K562 (cell line): ENCODE data around the gene MRRF. TPM values are rescaled to one million over a fixed set of nuclear protein-coding genes. Genes with fewer than 3 reads are reported as not detected.

ENCODE experiments used
- ATAC-seq: fragments of 200-7000 bp; cut with Tn5 transposase; 3 replicates; pipeline ENCODE4 v1.9.1; 2020; ENCODE audit warnings: moderate library complexity
- BruUV-seq: library from RNA; stranded (reverse); fragments of 400-500 nt; replicated peaks from 2 replicates; lab custom pipeline; 2021; lab: Mats Ljungman, UMichigan
- CTCF ChIA-PET: fragments of 300-600 bp; formaldehyde crosslinking; extraction: SDS; loops from one replicate; lab custom pipeline; 2021; ENCODE audit warnings: low intra/inter-chr PET ratio; lab: Yijun Ruan, JAX
- POLR2A ChIA-PET: fragments of 300-600, 350-650 bp; sonication (Branson Sonifier 250); formaldehyde crosslinking; extraction: SDS; loops from one replicate; lab custom pipeline; 2021; ENCODE audit warnings: antibody characterized with exemption, inconsistent platforms; lab: Yijun Ruan, JAX
- DNase-seq, 4 experiments: peaks; one replicate each; pipeline versions ENCODE4 v3.0.0 to v3.0.0-alpha.2; 2011 to 2018; ENCODE audit warnings: low spot score in 3 of 4, mixed read lengths in 3 of 4; ENCODE audit errors: extremely low read depth in 1 of 4
- FAIRE-seq: peaks from 2 replicates; lab custom pipeline; 2011; peaks lifted over from hg19 to GRCh38; lab: Jason Lieb, UNC
- H2AFZ ChIP-seq: 2 replicates; pipeline ENCODE4 v1.6.0; 2011; ENCODE audit warnings: low read depth, low read length, control low read depth, inconsistent platforms
- H3K27ac ChIP-seq: fragments of 200-600 bp; 3 replicates; pipeline ENCODE4 v1.8.0; 2011; ENCODE audit warnings: low read depth, mild to moderate bottlenecking, control low read depth, inconsistent platforms, low read length, moderate library complexity, mixed read lengths; ENCODE audit errors: extremely low read depth
- H3K27me3 ChIP-seq, 2 experiments: fragments of 300-600 bp in 1 of 2; 2 replicates in 1 of 2; 3 replicates in 1 of 2; pipeline versions ENCODE4 v1.6.0 to v1.8.0; 2011; ENCODE audit warnings: inconsistent platforms in 2 of 2, low read length in 2 of 2, mild to moderate bottlenecking in 1 of 2, mixed read lengths in 1 of 2, moderate library complexity in 1 of 2; ENCODE audit not compliant: control insufficient read depth in 2 of 2, insufficient read depth in 2 of 2
- H3K36me3 ChIP-seq: fragments of 300-600 bp; 3 replicates; pipeline ENCODE4 v1.8.0; 2011; ENCODE audit warnings: mild to moderate bottlenecking, low read length, inconsistent platforms; ENCODE audit not compliant: control insufficient read depth, insufficient read depth
- H3K4me1 ChIP-seq, 2 experiments: fragments of 200-600 bp in 1 of 2; replicated peaks in 1 of 2; 2 replicates in 1 of 2; 3 replicates in 1 of 2; pipeline versions ENCODE4 v1.5.1 to v1.8.0; 2011; ENCODE audit warnings: inconsistent platforms in 2 of 2, low read length in 2 of 2, mild to moderate bottlenecking in 1 of 2, mixed read lengths in 1 of 2, moderate library complexity in 1 of 2; ENCODE audit not compliant: control insufficient read depth in 2 of 2, insufficient read depth in 2 of 2
- H3K4me2 ChIP-seq: 2 replicates; pipeline ENCODE4 v1.6.1; 2011; ENCODE audit warnings: low read length, control low read depth, inconsistent platforms, mixed read lengths; ENCODE audit not compliant: insufficient read depth
- H3K4me3 ChIP-seq: fragments of 200-600 bp; sonication (generic), shearing (Covaris generic); 2 replicates; pipeline ENCODE4 v1.5.1; 2016; ENCODE audit warnings: control low read depth, inconsistent platforms
- H3K79me2 ChIP-seq: fragments of 200-600 bp; 3 replicates; pipeline ENCODE4 v1.8.0; 2011; ENCODE audit warnings: low read length, inconsistent platforms; ENCODE audit not compliant: control insufficient read depth, insufficient read depth
- H3K9ac ChIP-seq, 2 experiments: 2 replicates each; pipeline versions ENCODE4 v1.6.0 to v1.6.1; 2011; ENCODE audit warnings: low read depth in 2 of 2, low read length in 2 of 2, control low read depth in 1 of 2, inconsistent platforms in 1 of 2, mild to moderate bottlenecking in 1 of 2, mixed read lengths in 1 of 2; ENCODE audit not compliant: insufficient read depth in 1 of 2
- H3K9me1 ChIP-seq: one replicate; pipeline ENCODE4 v1.6.0; 2011; ENCODE audit warnings: inconsistent platforms, mild to moderate bottlenecking, low read length, moderate library complexity; ENCODE audit not compliant: control insufficient read depth, insufficient read depth
- H3K9me3 ChIP-seq: replicated peaks from 2 replicates; pipeline ENCODE4 v1.5.1; 2011; ENCODE audit warnings: low read depth, low read length, inconsistent platforms; ENCODE audit not compliant: control insufficient read depth, insufficient read depth
- H4K20me1 ChIP-seq: replicated peaks from 2 replicates; pipeline ENCODE4 v1.6.1; 2011; ENCODE audit warnings: low read length, inconsistent platforms, mixed read lengths; ENCODE audit not compliant: control insufficient read depth, insufficient read depth
- EHMT2 ChIP-seq: fragments of 450-650 bp; IDR thresholded peaks from 2 replicates; pipeline ENCODE4 v1.6.1; 2018; ENCODE audit warnings: antibody characterized with exemption
- MITF ChIP-seq: IDR thresholded peaks from 2 replicates; pipeline ENCODE4 v1.6.1; 2014; ENCODE audit warnings: antibody characterized with exemption
- POLR2A ChIP-seq: fragments of 450-650 bp; conservative IDR thresholded peaks from 2 replicates; pipeline ENCODE4 v1.6.1; 2016
- RBM14 ChIP-seq: fragments of 200-400 bp; formaldehyde crosslinking; IDR thresholded peaks from 2 replicates; pipeline ENCODE4 v1.6.1; 2018; ENCODE audit warnings: low read depth, mild to moderate bottlenecking, low read length, moderate library complexity, borderline replicate concordance; ENCODE audit not compliant: insufficient read depth
- TCF3 ChIP-seq: sonication (generic); formaldehyde crosslinking; IDR thresholded peaks from 2 replicates; pipeline ENCODE4 v1.4.0; 2020; ENCODE audit warnings: mild to moderate bottlenecking, missing genetic modification reagents
- TEAD1 ChIP-seq, 2 experiments: fragments of 450-650 bp in 1 of 2; sonication (generic) in 1 of 2; formaldehyde crosslinking; IDR thresholded peaks; 2 replicates each; pipeline versions ENCODE4 v1.4.0 to v1.8.0; 2020 to 2022; ENCODE audit warnings: mild to moderate bottlenecking in 2 of 2, missing genetic modification reagents in 1 of 2
- YBX1 ChIP-seq: fragments of 450-650 bp; IDR thresholded peaks from 2 replicates; pipeline ENCODE4 v1.7.1; 2016; ENCODE audit warnings: mild to moderate bottlenecking
- ZBED1 ChIP-seq: IDR thresholded peaks from 2 replicates; pipeline ENCODE4 v1.6.1; 2014
- ZBTB49 ChIP-seq: sonication (generic); formaldehyde crosslinking; IDR thresholded peaks from 2 replicates; pipeline ENCODE4 v1.8.0; 2022; ENCODE audit warnings: missing genetic modification reagents, mild to moderate bottlenecking, borderline replicate concordance
- ZBTB7A ChIP-seq: IDR thresholded peaks from 2 replicates; pipeline ENCODE4 v1.6.1; 2011; ENCODE audit warnings: low read depth, mild to moderate bottlenecking, low read length, moderate library complexity, borderline replicate concordance; ENCODE audit not compliant: control insufficient read depth
- ZNF24 ChIP-seq: fragments of 450-650 bp; IDR thresholded peaks from 2 replicates; pipeline ENCODE4 v1.6.1; 2016
- ZNF695 ChIP-seq: fragments of 450-650 bp; formaldehyde crosslinking; IDR thresholded peaks from 2 replicates; pipeline ENCODE4 v1.4.0; 2020; ENCODE audit warnings: mild to moderate bottlenecking, moderate library complexity
- WGBS: fragments of 100-300 bp; shearing (Covaris generic); methylation state at CpG from one replicate; pipeline ENCODE4 v1.1.6; 2016; ENCODE audit warnings: low coverage, mixed read lengths; ENCODE audit not compliant: insufficient coverage; ENCODE audit errors: missing lambda C conversion rate; 5-methylcytosine and 5-hydroxymethylcytosine counted together
- in situ Hi-C: fragments of 300-500 bp; cut with MboI; formaldehyde crosslinking; loops from 4 replicates; pipeline ENCODE4 v1.15.0; 2018; ENCODE audit warnings: inconsistent platforms, mixed read lengths
- intact Hi-C: fragments of 100-400 bp; cut with micrococcal nuclease; formaldehyde crosslinking; loops from 2 replicates; pipeline ENCODE4 v1.14.2; 2022
- polyA plus RNA-seq, 8 experiments: library from polyadenylated mRNA; depleted of rRNA in 4 of 8; stranded (reverse) in 5 of 8; unstranded in 3 of 8; fragments of >200 nt; fragmentation: Nextera tagmentation in 2 of 8; fragmentation: Illumina TruSeq in 1 of 8; extraction: Ambion mirVana in 2 of 8; extraction: Trizol in 1 of 8; gene quantifications; 2 replicates each; pipeline versions ENCODE4 v1.2.1 to v1.2.3, GENCODE V29; 2011 to 2014; ENCODE audit warnings: inconsistent platforms in 1 of 8, missing spikeins in 1 of 8
- total RNA-seq, 7 experiments: library from RNA; depleted of rRNA in 6 of 7; stranded (reverse); fragments of >200 nt in 6 of 7; fragmentation: Illumina TruSeq in 2 of 7; extraction: Trizol in 2 of 7; gene quantifications; 2 replicates each; pipeline versions ENCODE4 v1.2.1 to v1.2.3, GENCODE V29; 2011 to 2021; ENCODE audit warnings: low replicate concordance in 1 of 7

MRRF gene
- total and polyA plus RNA-seq, 9 of the 15 experiments (the other 6 are each of a cell fraction or from before 2014, with no cell fraction given): 55.0 to 105 (median 81.2) TPM

GRCh38 chr9:122219856-122220672 lies 44.6 kb upstream of the MRRF start:
- H3K9me1 ChIP-seq: no peaks in the 10 kb centered on the region
- intact Hi-C loops (no loop called here), in situ Hi-C loops (loop anchor here (10.0 kb wide), 1 partner anchor 1955 kb away; no protein-coding TSS in a partner anchor)
- H3K4me2 ChIP-seq: no peak overlapping the region
- H3K27me3 ChIP-seq: no peaks in the 10 kb centered on the region
- FAIRE-seq (no peak), DNase-seq (no peak), ATAC-seq (no peak)
- no peak overlapping the region for H3K4me3 ChIP-seq
- no peak overlapping the region for H3K27ac ChIP-seq
- peaks cover 19 to 27% of the 10 kb centered on the region in 2 experiments for H3K4me1 ChIP-seq
- H3K36me3 ChIP-seq: no peaks in the 10 kb centered on the region
- ChIA-PET CTCF (no interaction called here), POLR2A (no interaction called here)
- H3K79me2 ChIP-seq: no peaks in the 10 kb centered on the region
- no TSS peak for BruUV-seq
- no peak overlapping the region for H3K9ac ChIP-seq
- no peaks in the 10 kb centered on the region for H4K20me1 ChIP-seq
- peaks cover 2% of the 10 kb centered on the region; the same call in 1 of the 2 replicates for H3K9me3 ChIP-seq
- H2AFZ ChIP-seq: no peak overlapping the region
- WGBS: 74% methylated on average over 37 of the region's 57 CpGs
- no peak for TF ChIP-seq ZBED1
- TF ChIP-seq YBX1: no peak
- TF ChIP-seq EHMT2: no peak

- Histone ChIP-seq H3K27me3 (no peaks in the 10 kb centered on the region), H3K9me3 (peaks cover 2% of the 10 kb centered on the region; the same call in 1 of the 2 replicates), H3K27ac (no peak overlapping the region), H3K36me3 (no peaks in the 10 kb centered on the region), H3K4me2 (no peak overlapping the region)
- intact Hi-C loops: no loop called here
- no peak for ATAC-seq
- in situ Hi-C loops: loop anchor here (10.0 kb wide), 1 partner anchor 1956 kb away; no protein-coding TSS in a partner anchor
- TF ChIP-seq TCF3 (CRISPR knock-in tag): no peak
- TF ChIP-seq POLR2A: no peak
- no peak for TF ChIP-seq RBM14
- no peak for TF ChIP-seq ZBTB7A
- TF ChIP-seq MITF: no peak
- no peak for TF ChIP-seq ZNF695 (CRISPR knock-in tag)
- TF ChIP-seq ZNF24: no peak
- no peak for TF ChIP-seq TEAD1 (CRISPR knock-in tag; IDR thresholded peaks at IDR 0.05)
- no peak for TF ChIP-seq ZBTB49 (CRISPR knock-in tag)
- TF ChIP-seq, all 486 proteins: peak for 0
- Histone ChIP-seq H2AFZ (no peak overlapping the region), H3K9ac (no peak overlapping the region), H4K20me1 (no peaks in the 10 kb centered on the region), H3K4me3 (no peak overlapping the region), H3K9me1 (no peaks in the 10 kb centered on the region), H3K79me2 (no peaks in the 10 kb centered on the region), H3K4me1 (peaks cover 19 to 33% of the 10 kb centered on the region in 2 experiments)
- ChIA-PET POLR2A (no interaction called here), CTCF (no interaction called here)
- FAIRE-seq: no peak
- BruUV-seq: no TSS peak
- WGBS: 83% methylated on average over 17 of the region's 18 CpGs
- no peak for DNase-seq
Measured at GRCh38 chr9:122220673-122221182, 44.0 kb upstream of the MRRF start.
